Liver (tissue), 9 donors: ENCODE data around the gene RNF214. TPM values are rescaled to one million over a fixed set of nuclear protein-coding genes. Genes with fewer than 3 reads are reported as not detected.

ENCODE experiments used
- DNase-seq: peaks from one replicate; pipeline ENCODE4 v3.0.0-alpha.2; 2017; ENCODE audit warnings: low spot score
- H3K27ac ChIP-seq, 2 donors: one replicate each; pipeline ENCODE4 v1.7.0; 2013; ENCODE audit warnings: inconsistent platforms in 2 of 2, low read length in 2 of 2, control low read depth in 1 of 2, low read depth in 1 of 2, mild to moderate bottlenecking in 1 of 2
- H3K27me3 ChIP-seq, 4 donors: one replicate each; pipeline versions ENCODE4 v1.6.1 to v1.7.0; 2013; ENCODE audit warnings: low read length in 3 of 4, inconsistent platforms in 1 of 4, mild to moderate bottlenecking in 1 of 4, moderate library complexity in 1 of 4; ENCODE audit not compliant: control insufficient read depth in 4 of 4, insufficient read depth in 4 of 4
- H3K36me3 ChIP-seq, 4 donors: one replicate each; pipeline versions ENCODE4 v1.6.1 to v1.7.0; 2013; ENCODE audit warnings: low read length in 3 of 4, mild to moderate bottlenecking in 3 of 4, low read depth in 1 of 4, moderate library complexity in 1 of 4; ENCODE audit not compliant: control insufficient read depth in 4 of 4, insufficient read depth in 3 of 4
- H3K4me1 ChIP-seq, 4 donors: one replicate each; pipeline versions ENCODE4 v1.6.1 to v1.7.0; 2013; ENCODE audit warnings: low read length in 3 of 4, mild to moderate bottlenecking in 3 of 4, moderate library complexity in 1 of 4; ENCODE audit not compliant: control insufficient read depth in 4 of 4, insufficient read depth in 4 of 4
- H3K4me3 ChIP-seq, 3 donors: one replicate each; pipeline versions ENCODE4 v1.6.1 to v1.7.0; 2013; ENCODE audit warnings: low read length in 3 of 3, control low read depth in 1 of 3, low read depth in 1 of 3, mild to moderate bottlenecking in 1 of 3
- H3K9ac ChIP-seq, 2 donors: one replicate each; pipeline ENCODE4 v1.7.0; 2013; ENCODE audit warnings: low read length in 2 of 2, mild to moderate bottlenecking in 2 of 2, moderate library complexity in 2 of 2, control low read depth in 1 of 2, low read depth in 1 of 2
- H3K9me3 ChIP-seq, 4 donors: one replicate each; pipeline versions ENCODE4 v1.6.1 to v1.7.0; 2013; ENCODE audit warnings: low read length in 3 of 4; ENCODE audit not compliant: control insufficient read depth in 4 of 4
- ATF3 ChIP-seq: IDR thresholded peaks from 2 replicates; pipeline ENCODE4 v1.6.1; 2016; ENCODE audit warnings: antibody characterized with exemption
- EGR1 ChIP-seq, 2 donors: IDR thresholded peaks; 2 replicates each; pipeline ENCODE4 v1.6.1; 2016 to 2018; ENCODE audit warnings: antibody characterized with exemption in 2 of 2, low read depth in 2 of 2
- FOXA1 ChIP-seq: IDR thresholded peaks from 2 replicates; pipeline ENCODE4 v1.6.1; 2016; ENCODE audit warnings: antibody characterized with exemption
- FOXA2 ChIP-seq: IDR thresholded peaks from 2 replicates; pipeline ENCODE4 v1.6.1; 2016; ENCODE audit warnings: antibody characterized with exemption
- HNF4A ChIP-seq, 2 donors: conservative IDR thresholded peaks; 2 replicates each; pipeline ENCODE4 v1.6.1; 2016; ENCODE audit warnings: antibody characterized with exemption in 2 of 2, mild to moderate bottlenecking in 2 of 2
- HNF4G ChIP-seq: IDR thresholded peaks from 2 replicates; pipeline ENCODE4 v1.6.1; 2016; ENCODE audit warnings: antibody characterized with exemption
- JUND ChIP-seq, 2 donors: IDR thresholded peaks; 2 replicates each; pipeline ENCODE4 v1.6.1; 2016; ENCODE audit warnings: antibody characterized with exemption in 2 of 2
- NR2F2 ChIP-seq: IDR thresholded peaks from 2 replicates; pipeline ENCODE4 v1.6.1; 2016; ENCODE audit warnings: antibody characterized with exemption
- RAD21 ChIP-seq, 2 donors: IDR thresholded peaks; 2 replicates each; pipeline ENCODE4 v1.6.1; 2016; ENCODE audit warnings: antibody characterized with exemption in 2 of 2, mild to moderate bottlenecking in 2 of 2
- REST ChIP-seq: IDR thresholded peaks from 2 replicates; pipeline ENCODE4 v1.6.1; 2016; ENCODE audit warnings: antibody characterized with exemption, mild to moderate bottlenecking
- RXRA ChIP-seq, 2 donors: IDR thresholded peaks; 2 replicates each; pipeline ENCODE4 v1.6.1; 2017 to 2018; ENCODE audit warnings: antibody characterized with exemption in 2 of 2, mild to moderate bottlenecking in 1 of 2
- YY1 ChIP-seq: IDR thresholded peaks from 2 replicates; pipeline ENCODE4 v1.6.1; 2016; ENCODE audit warnings: antibody characterized with exemption, mild to moderate bottlenecking
- ZBTB33 ChIP-seq: IDR thresholded peaks from 2 replicates; pipeline ENCODE4 v1.6.1; 2016; ENCODE audit warnings: antibody characterized with exemption
- WGBS: extraction: QIAGEN DNeasy Blood & Tissue Kit; methylation state at CpG from one replicate; pipeline ENCODE4 v1.1.7; 2013; 5-methylcytosine and 5-hydroxymethylcytosine counted together
- polyA plus RNA-seq, 2 donors: library from polyadenylated mRNA; stranded (reverse) in 1 of 2; unstranded in 1 of 2; fragments of 200-250 nt in 1 of 2; fragments of >200 nt in 1 of 2; fragmentation: Nextera tagmentation in 1 of 2; extraction: Ambion mirVana in 1 of 2; gene quantifications; one replicate each; pipeline versions ENCODE4 v1.2.1 to v1.2.3, GENCODE V29; 2013 to 2015
- total RNA-seq, 2 donors: library from RNA; depleted of rRNA; stranded (reverse); fragments of >200 nt; gene quantifications; one replicate each; pipeline ENCODE4 v1.2.3, GENCODE V29; 2014
- TF ChIP-seq, protein P1 (sequence below): IDR thresholded peaks from 2 replicates; pipeline ENCODE4 v1.6.1; 2016; ENCODE audit warnings: antibody characterized with exemption
- donor health status: healthy.
- donor health status: healthy.
- donor health status: healthy.
- donor health status: healthy.
- donor health status: healthy.

RNF214 gene
- total and polyA plus RNA-seq, 4 donors, result 4.6 to 6.2 (median 6.0) TPM

DNA sequence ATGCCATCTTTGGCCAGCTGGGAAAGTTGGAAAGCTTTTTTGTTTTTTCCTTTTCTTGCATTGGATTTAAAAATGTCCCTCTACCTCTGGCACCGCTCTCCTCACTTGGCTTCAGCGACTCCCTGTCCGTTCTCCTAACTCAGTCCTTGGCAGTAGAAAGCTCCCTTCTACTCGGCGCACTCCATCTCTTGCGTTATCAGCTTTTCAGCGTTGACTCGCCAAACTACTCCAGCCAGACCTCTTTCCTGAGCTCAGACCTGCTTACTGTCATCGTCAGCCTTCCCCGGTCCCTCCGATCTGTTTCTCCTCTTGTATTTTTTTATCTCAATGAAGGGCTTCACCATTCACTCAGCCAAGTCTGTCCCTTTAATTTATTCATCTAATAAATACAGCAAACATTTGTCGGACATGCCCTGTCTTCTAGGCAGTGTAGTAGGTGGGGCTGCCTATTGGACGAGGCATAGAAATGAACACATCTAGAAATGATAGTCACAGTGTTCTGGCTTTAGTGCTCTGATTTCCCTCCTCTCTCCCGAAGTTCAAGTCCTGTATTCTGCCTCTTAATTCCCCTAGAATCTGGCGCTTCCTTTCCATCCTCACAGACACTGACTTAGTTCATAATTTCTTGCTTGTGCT is 96.0 kb downstream of the RNF214 start:
- no peaks in the 10 kb centered on the region for H3K36me3 ChIP-seq
- TF ChIP-seq FOXA1 (no peak), NR2F2 (no peak), HNF4A (conservative IDR thresholded peaks at IDR 0.05) (no peak), EGR1 (IDR thresholded peaks at IDR 0.05; ENCODE audit: low read depth in 2 of 2) (no peak), FOXA2 (no peak), RXRA (IDR thresholded peaks at IDR 0.05) (no peak), YY1 (no peak), REST (no peak), HNF4G (no peak), JUND (IDR thresholded peaks at IDR 0.05) (no peak), RAD21 (IDR thresholded peaks at IDR 0.05) (no peak), ATF3 (no peak)
- TF ChIP-seq, protein P1, sequence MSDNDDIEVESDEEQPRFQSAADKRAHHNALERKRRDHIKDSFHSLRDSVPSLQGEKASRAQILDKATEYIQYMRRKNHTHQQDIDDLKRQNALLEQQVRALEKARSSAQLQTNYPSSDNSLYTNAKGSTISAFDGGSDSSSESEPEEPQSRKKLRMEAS, result no peak
- 9% methylated on average over 15 of the region's 15 CpGs for WGBS
- H3K27ac ChIP-seq, result peak overlapping the region; percentile 68 to 90
- peak overlapping the region; percentile 83 to 98 (median 97) for H3K4me3 ChIP-seq
- H3K27me3 ChIP-seq, result no peaks in the 10 kb centered on the region
- H3K9me3 ChIP-seq, result no peaks in the 10 kb centered on the region
- H3K9ac ChIP-seq, result peak overlapping the region; percentile 87 to 93
- H3K4me1 ChIP-seq, result peaks cover 0 to 17% (median 10%) of the 10 kb centered on the region in 4 donors
- DNase-seq, result no peak

DNA sequence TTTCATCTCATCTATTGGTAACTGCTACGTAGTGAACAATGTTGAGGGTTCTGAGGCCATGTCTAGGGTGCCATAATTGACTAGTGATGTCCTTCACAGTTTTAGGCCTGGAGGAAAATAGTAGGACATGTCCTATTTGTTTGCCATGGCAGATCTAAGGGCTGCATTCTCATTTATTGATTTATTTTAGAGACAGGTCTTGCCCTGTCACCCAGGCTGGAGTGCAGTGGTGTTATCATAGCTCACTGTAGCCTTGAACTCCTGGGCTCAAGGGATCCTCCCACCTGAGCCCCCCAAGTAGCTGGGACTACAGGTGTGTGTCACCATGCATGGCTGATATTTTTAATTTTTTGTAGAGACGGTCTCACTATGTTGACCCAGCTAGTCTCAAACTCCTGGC is 100.4 kb downstream of the RNF214 start:
- no peak for DNase-seq
- Histone ChIP-seq H3K9me3 (no peaks in the 10 kb centered on the region), H3K27me3 (no peaks in the 10 kb centered on the region), H3K4me1 (peaks cover 0 to 14% (median 10%) of the 10 kb centered on the region in 4 donors), H3K9ac (no peak overlapping the region), H3K27ac (no peak overlapping the region), H3K4me3 (no peak overlapping the region), H3K36me3 (peaks cover 0 to 2% (median 0%) of the 10 kb centered on the region in 4 donors)
- 73% methylated on average over 2 of the region's 2 CpGs for WGBS
- no peak for TF ChIP-seq REST
- TF ChIP-seq JUND (IDR thresholded peaks at IDR 0.05), result no peak
- TF ChIP-seq HNF4A (conservative IDR thresholded peaks at IDR 0.05), result no peak
- TF ChIP-seq FOXA2, result no peak
- TF ChIP-seq RXRA (IDR thresholded peaks at IDR 0.05), result no peak
- TF ChIP-seq ZBTB33, result no peak
- TF ChIP-seq, protein P1, result no peak
